PC-9 (cell line): ENCODE data around the gene CCNA1. TPM values are rescaled to one million over a fixed set of nuclear protein-coding genes. Genes with fewer than 3 reads are reported as not detected.

ENCODE experiments used
- Bru-seq: library from RNA; stranded (reverse); fragments of 400-500 nt; gene quantifications from one replicate; lab custom pipeline; 2021; lab: Mats Ljungman, UMichigan
- BruChase-seq, 2 experiments: library from RNA; stranded (reverse); fragments of 400-500 nt; gene quantifications; one replicate each; lab custom pipeline; 2021; lab: Mats Ljungman, UMichigan
- BruUV-seq: library from RNA; stranded (reverse); fragments of 400-500 nt; replicated peaks from 2 replicates; lab custom pipeline; 2021; lab: Mats Ljungman, UMichigan
- CTCF ChIA-PET: fragments of 300-600 bp; sonication (Branson Sonifier 250); formaldehyde crosslinking; loops from one replicate; lab custom pipeline; 2022; ENCODE audit warnings: antibody characterized with exemption; lab: Charles Lee
- POLR2A ChIA-PET: fragments of 300-600 bp; sonication (Branson Sonifier 250); formaldehyde crosslinking; loops from one replicate; lab custom pipeline; 2022; ENCODE audit warnings: antibody characterized with exemption; ENCODE audit not compliant: unreplicated experiment; lab: Charles Lee
- DNase-seq, 2 experiments: peaks; one replicate each; pipeline versions ENCODE4 v3.0.0 to v3.0.0-alpha.2; 2015 to 2022; ENCODE audit warnings: mixed read lengths in 1 of 2
- H2AFZ ChIP-seq: fragments of 200-600 bp; sonication (generic); 2 replicates; pipeline ENCODE4 v1.8.1; 2017; ENCODE audit warnings: antibody characterized with exemption
- H3F3A ChIP-seq: fragments of 200-600 bp; sonication (generic); 2 replicates; pipeline ENCODE4 v1.8.1; 2017; ENCODE audit warnings: antibody characterized with exemption, mild to moderate bottlenecking, low read depth; ENCODE audit not compliant: insufficient read depth
- H3K27ac ChIP-seq: fragments of 200-600 bp; sonication (generic); 2 replicates; pipeline ENCODE4 v1.6.1; 2016; ENCODE audit warnings: mixed run types
- H3K27me3 ChIP-seq: fragments of 200-600 bp; sonication (generic); 2 replicates; pipeline ENCODE4 v1.6.1; 2016; ENCODE audit warnings: low read depth, mixed run types; ENCODE audit not compliant: insufficient read depth
- H3K36me3 ChIP-seq: fragments of 200-600 bp; sonication (generic); 2 replicates; pipeline ENCODE4 v1.6.1; 2016; ENCODE audit warnings: low read depth, mixed run types
- H3K4me1 ChIP-seq: fragments of 200-600 bp; sonication (generic); replicated peaks from 2 replicates; pipeline ENCODE4 v1.6.1; 2016; ENCODE audit warnings: mixed run types; ENCODE audit not compliant: insufficient read depth
- H3K4me2 ChIP-seq: fragments of 200-600 bp; sonication (generic); 2 replicates; pipeline ENCODE4 v1.6.1; 2017; ENCODE audit warnings: mixed run types
- H3K4me3 ChIP-seq: fragments of 200-600 bp; sonication (generic); 2 replicates; pipeline ENCODE4 v1.6.1; 2016; ENCODE audit warnings: mixed run types
- H3K79me2 ChIP-seq: fragments of 200-600 bp; sonication (generic); 2 replicates; pipeline ENCODE4 v1.6.1; 2017; ENCODE audit warnings: low read depth, mixed run types
- H3K9me2 ChIP-seq: fragments of 200-600 bp; sonication (generic); 2 replicates; pipeline ENCODE4 v1.8.1; 2017; ENCODE audit warnings: mild to moderate bottlenecking; ENCODE audit not compliant: insufficient read depth
- H3K9me3 ChIP-seq: fragments of 200-600 bp; sonication (generic); 2 replicates; pipeline ENCODE4 v1.8.1; 2016; ENCODE audit warnings: low read depth; ENCODE audit not compliant: insufficient read depth
- H4K20me1 ChIP-seq: fragments of 200-600 bp; sonication (generic); 2 replicates; pipeline ENCODE4 v1.8.1; 2017; ENCODE audit not compliant: insufficient read depth
- EZH2 ChIP-seq: fragments of 200-600 bp; sonication (generic); IDR thresholded peaks from 2 replicates; pipeline ENCODE4 v1.8.0; 2017; ENCODE audit warnings: antibody characterized with exemption, low read depth
- intact Hi-C: fragments of 100-400 bp; cut with micrococcal nuclease; formaldehyde crosslinking; loops from one replicate; pipeline ENCODE4 v1.10.0; 2022; ENCODE audit not compliant: unreplicated experiment
- long read RNA-seq: library from polyadenylated mRNA; stranded (forward); transcript quantifications from one replicate; pipeline ENCODE4 v2.0.0, GENCODE V29; 2022
- total RNA-seq: library from RNA; stranded (reverse); gene quantifications from 2 replicates; pipeline ENCODE4 v1.2.3, GENCODE V29; 2021
- TF ChIP-seq, protein P1 (sequence below): fragments of 200-600 bp; sonication (generic); conservative IDR thresholded peaks from 2 replicates; pipeline ENCODE4 v1.6.1; 2017; ENCODE audit warnings: mixed run types, antibody characterized with exemption, mild to moderate bottlenecking, moderate library complexity

Gene CCNA1
- total RNA-seq, result not detected in 2 replicates
- Bru-seq, nascent RNA, result not detected
- percentile 6 among the genes with signal in this experiment for BruChase-seq, experiment 1, labeled RNA remaining after a 2-hour chase
- percentile 4 among the genes with signal in this experiment for BruChase-seq, experiment 2, labeled RNA remaining after a 6-hour chase
- long read RNA-seq, result 0 reads

DNA sequence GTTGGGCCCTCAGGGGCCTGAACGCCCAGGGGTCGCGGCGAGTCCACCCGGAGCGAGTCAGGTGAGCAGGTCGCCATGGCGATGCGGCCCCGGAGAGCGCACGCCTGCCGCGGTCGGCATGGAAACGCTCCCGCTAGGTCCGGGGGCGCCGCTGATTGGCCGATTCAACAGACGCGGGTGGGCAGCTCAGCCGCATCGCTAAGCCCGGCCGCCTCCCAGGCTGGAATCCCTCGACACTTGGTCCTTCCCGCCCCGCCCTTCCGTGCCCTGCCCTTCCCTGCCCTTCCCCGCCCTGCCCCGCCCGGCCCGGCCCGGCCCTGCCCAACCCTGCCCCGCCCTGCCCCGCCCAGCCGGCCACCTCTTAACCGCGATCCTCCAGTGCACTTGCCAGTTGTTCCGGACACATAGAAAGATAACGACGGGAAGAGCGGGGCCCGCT lies at the start of gene CCNA1:
CCNA1 (plus strand) TSS at position 390 of the 439 bp plus-strand sequence. CDS start 562 bp downstream, outside the sequence.
- H3K27ac ChIP-seq, result no peak within 1 kb of the TSS
- no peaks in the 10 kb centered on the region for H3K36me3 ChIP-seq
- no peaks in the 10 kb centered on the region for H3K27me3 ChIP-seq
- intact Hi-C loops, result no loop called here
- H3K9me3 ChIP-seq, result no peaks in the 10 kb centered on the region
- no TSS peak for BruUV-seq
- peaks cover 16% of the 10 kb centered on the region for H3F3A ChIP-seq
- H3K4me2 ChIP-seq, result no peak within 1 kb of the TSS
- CTCF ChIA-PET, result no interaction called here
- H3K9me2 ChIP-seq, result no peaks in the 10 kb centered on the region
- POLR2A ChIA-PET, result no interaction called here
- TF ChIP-seq, protein P1, sequence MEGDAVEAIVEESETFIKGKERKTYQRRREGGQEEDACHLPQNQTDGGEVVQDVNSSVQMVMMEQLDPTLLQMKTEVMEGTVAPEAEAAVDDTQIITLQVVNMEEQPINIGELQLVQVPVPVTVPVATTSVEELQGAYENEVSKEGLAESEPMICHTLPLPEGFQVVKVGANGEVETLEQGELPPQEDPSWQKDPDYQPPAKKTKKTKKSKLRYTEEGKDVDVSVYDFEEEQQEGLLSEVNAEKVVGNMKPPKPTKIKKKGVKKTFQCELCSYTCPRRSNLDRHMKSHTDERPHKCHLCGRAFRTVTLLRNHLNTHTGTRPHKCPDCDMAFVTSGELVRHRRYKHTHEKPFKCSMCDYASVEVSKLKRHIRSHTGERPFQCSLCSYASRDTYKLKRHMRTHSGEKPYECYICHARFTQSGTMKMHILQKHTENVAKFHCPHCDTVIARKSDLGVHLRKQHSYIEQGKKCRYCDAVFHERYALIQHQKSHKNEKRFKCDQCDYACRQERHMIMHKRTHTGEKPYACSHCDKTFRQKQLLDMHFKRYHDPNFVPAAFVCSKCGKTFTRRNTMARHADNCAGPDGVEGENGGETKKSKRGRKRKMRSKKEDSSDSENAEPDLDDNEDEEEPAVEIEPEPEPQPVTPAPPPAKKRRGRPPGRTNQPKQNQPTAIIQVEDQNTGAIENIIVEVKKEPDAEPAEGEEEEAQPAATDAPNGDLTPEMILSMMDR, result no peak
- TF ChIP-seq EZH2, result no peak
- H3K4me3 ChIP-seq, result no peak within 1 kb of the TSS
- H2AFZ ChIP-seq, result no peak within 1 kb of the TSS
- H3K4me1 ChIP-seq, result peaks cover 22% of the 10 kb centered on the region
- no peaks in the 10 kb centered on the region for H3K79me2 ChIP-seq
- no peaks in the 10 kb centered on the region for H4K20me1 ChIP-seq
- no peak for DNase-seq

DNA sequence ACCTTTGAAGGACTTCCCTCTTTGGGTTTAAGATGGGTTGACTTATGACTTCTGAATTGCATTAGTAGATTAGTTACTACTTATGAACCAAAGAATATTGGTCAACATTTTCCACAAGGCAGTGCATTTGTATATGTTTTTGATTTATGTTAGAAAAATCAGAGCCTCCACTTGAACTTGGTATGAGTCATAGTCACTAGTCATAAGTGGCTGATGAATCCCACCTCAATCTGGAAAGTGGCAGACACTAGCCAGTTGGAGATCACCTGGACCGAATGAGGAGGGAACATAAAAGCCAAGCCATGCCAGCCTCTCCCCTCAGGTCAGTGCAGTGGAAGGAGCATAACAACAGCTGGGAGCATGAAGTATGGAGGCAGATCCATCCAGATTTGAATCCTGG lies 46.8 kb upstream of the CCNA1 start:
- Histone ChIP-seq H3K4me2 (no peak overlapping the region), H3K9me3 (no peaks in the 10 kb centered on the region), H3K27ac (no peak overlapping the region), H2AFZ (no peak overlapping the region), H3K4me1 (peaks cover 19% of the 10 kb centered on the region), H4K20me1 (no peaks in the 10 kb centered on the region), H3F3A (peaks cover 7% of the 10 kb centered on the region; the same call in 1 of the 2 replicates), H3K9me2 (no peaks in the 10 kb centered on the region), H3K79me2 (no peaks in the 10 kb centered on the region), H3K4me3 (no peak overlapping the region), H3K27me3 (no peaks in the 10 kb centered on the region), H3K36me3 (no peaks in the 10 kb centered on the region)
- no peak for DNase-seq
- BruUV-seq, result no TSS peak
- no peak for TF ChIP-seq EZH2
- TF ChIP-seq, protein P1, result no peak
- ChIA-PET POLR2A (no interaction called here), CTCF (no interaction called here)
- intact Hi-C loops, result no loop called here

DNA sequence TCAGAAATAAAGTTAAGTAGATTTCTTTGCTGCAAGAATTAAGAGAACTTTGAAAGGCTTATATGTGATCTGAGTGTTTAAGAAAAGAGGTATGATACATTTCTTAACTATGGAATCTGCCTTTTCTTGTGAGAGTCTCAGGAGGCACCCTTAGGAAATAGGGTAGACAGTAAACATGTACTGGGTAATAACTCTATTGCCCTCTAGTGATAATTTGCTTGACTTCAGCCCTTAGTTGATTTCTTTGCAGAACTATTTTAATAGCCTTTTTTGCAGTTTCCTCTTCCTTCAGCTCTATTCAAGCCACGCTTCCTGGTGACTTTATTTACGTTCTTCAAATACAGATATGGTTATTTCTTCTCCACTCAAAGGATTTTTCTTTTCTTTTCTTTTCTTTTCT lies 37.0 kb upstream of the CCNA1 start:
- ChIA-PET CTCF (interaction anchor here (0.7 kb wide), 1 partner anchor 597 kb away, joined by 3 read pairs; no protein-coding TSS in a partner anchor), POLR2A (no interaction called here)
- intact Hi-C loops, result no loop called here

More for the DNA sequence above, 37.0 kb upstream of the CCNA1 start:
- no peak overlapping the region for H2AFZ ChIP-seq
- H3K79me2 ChIP-seq, result no peaks in the 10 kb centered on the region
- H3K27me3 ChIP-seq, result no peaks in the 10 kb centered on the region
- peak in 1 of 2 experiments; percentile 47 for DNase-seq
- no peaks in the 10 kb centered on the region for H3K4me1 ChIP-seq
- no peak overlapping the region for H3K4me3 ChIP-seq
- TF ChIP-seq EZH2, result no peak
- TF ChIP-seq, protein P1, result peak; percentile 66
- H4K20me1 ChIP-seq, result no peaks in the 10 kb centered on the region
- no peaks in the 10 kb centered on the region for H3K9me2 ChIP-seq
- no peak overlapping the region for H3K27ac ChIP-seq
- no peaks in the 10 kb centered on the region; the same call in 1 of the 2 replicates for H3F3A ChIP-seq
- BruUV-seq, result no TSS peak
- no peaks in the 10 kb centered on the region for H3K36me3 ChIP-seq
- no peak overlapping the region for H3K4me2 ChIP-seq
- 0 out of 2 replicates have a peak, but pooled peaks cover 7% of the 10 kb centered on the region for H3K9me3 ChIP-seq
